HTR-8/SVneo (cell line): ENCODE results near the gene OTOR.
A peak's percentile ranks its signal among the peaks of the same experiment; 100 is the strongest.

Experiments
- DNase-seq: peaks from one replicate; pipeline ENCODE4 v3.0.0; 2011; ENCODE audit warnings: low spot score, mixed read lengths; ENCODE audit not compliant: insufficient read length
- FAIRE-seq: peaks from 2 replicates; lab custom pipeline; 2011; peaks lifted over from hg19 to GRCh38; lab: Jason Lieb, UNC

The OTOR gene, protein sequence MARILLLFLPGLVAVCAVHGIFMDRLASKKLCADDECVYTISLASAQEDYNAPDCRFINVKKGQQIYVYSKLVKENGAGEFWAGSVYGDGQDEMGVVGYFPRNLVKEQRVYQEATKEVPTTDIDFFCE

DNA sequence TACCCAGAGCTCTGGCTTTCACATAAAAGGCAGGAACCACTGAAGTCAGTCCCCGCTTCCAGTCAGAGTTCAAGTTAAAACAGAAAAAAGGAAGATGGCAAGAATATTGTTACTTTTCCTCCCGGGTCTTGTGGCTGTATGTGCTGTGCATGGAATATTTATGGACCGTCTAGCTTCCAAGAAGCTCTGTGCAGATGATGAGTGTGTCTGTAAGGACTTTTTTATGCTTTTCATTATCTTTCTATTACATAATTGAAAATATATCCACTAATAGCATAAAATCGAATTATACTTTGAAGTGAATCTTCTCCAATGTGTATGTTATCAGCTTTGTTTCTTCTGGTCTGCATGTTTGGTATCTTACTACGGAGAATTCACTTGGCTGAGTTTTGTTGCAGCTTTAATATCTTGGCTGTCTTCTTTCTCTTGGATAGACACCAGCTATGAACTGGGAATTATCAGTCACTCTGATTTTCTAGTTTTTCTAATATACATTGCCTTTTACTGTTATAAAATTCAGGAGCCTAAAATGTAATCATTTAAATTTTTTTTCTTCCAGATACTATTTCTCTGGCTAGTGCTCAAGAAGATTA lies at the start of gene OTOR:
Gene OTOR (plus strand): TSS at position 51 of the 593 bp plus-strand sequence. CDS start 44 bp downstream, at position 95.
- DNase-seq (no peak), FAIRE-seq (no peak)

DNA sequence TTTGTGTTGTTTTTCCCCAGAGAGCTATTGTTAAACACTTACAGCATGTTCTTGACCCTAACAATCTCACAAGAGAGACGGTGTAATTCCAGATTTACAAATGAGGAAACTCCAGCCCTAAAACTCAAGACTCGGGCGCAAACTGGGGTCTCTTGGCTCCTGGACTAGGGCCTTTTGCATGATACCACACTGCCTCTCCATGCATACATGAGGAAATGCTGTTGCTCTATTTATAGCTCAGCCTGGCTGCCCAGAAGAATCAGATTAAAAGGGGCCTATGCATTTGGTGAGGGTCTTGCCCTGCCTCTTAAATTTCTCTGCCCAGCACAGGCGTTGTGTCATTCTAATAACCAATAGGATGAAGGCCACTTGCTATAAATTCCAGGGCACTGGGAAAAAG lies 48.9 kb upstream of the OTOR start:
- DNase-seq = no peak
- no peak for FAIRE-seq

DNA sequence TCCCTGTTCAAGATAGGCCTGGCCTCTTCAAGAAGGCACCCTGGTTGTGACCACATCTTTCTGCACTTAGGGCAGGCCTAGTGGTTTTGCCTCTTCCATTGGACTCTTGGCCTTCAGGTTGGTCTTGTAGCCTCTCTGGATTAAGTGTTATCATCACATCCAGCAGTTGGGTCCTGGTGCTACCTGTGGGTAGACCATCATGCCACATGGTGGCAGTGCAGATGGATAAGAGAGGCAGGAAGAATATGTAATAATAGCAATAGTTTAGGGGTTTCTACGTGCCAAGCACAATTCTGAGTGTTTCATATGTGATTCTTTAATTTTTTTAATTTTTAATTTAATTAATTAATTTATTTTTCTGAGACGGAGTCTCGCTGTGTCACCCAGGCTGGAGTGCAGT lies 46.9 kb upstream of the OTOR start:
- no peak for DNase-seq
- FAIRE-seq = no peak

DNA sequence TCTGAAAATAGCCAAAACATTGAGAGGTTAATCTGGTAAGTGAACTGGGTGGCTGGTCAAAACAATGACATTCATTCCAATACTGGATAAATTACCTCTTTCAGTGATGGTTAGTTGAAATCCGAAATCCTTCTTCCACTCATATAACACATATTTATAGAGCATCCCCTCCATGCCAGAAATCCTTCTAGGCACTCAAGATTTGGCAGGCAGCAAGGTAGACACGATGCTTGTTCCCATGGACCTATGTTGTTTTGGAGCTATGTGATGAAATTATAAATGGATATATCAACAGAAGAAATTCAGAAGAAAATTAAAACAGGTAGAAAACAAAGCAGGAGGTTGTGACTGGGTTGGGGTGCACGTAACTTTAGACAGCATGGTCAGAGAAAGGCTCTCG lies 44.6 kb upstream of the OTOR start:
- DNase-seq = no peak
- no peak for FAIRE-seq

DNA sequence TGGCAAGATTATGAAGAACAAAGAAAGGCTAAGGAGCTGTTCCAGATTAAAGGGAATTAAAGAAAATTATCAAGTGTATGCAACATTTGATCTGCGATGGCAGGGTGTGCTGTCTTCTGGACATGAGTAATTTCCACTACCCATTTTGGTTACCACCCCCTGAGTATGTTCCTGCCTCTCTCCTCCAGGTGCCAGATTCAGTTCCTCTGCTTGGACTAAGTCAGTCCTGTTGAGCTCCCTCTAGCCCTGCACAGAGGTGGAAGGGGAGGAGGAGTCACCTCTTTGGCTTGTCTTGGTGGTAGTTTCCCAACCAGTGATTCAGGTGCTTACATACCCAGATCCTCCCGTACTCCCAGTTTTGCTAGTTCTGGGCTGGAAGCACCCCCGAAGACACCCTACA lies 40.5 kb upstream of the OTOR start:
- DNase-seq (no peak), FAIRE-seq (no peak)

DNA sequence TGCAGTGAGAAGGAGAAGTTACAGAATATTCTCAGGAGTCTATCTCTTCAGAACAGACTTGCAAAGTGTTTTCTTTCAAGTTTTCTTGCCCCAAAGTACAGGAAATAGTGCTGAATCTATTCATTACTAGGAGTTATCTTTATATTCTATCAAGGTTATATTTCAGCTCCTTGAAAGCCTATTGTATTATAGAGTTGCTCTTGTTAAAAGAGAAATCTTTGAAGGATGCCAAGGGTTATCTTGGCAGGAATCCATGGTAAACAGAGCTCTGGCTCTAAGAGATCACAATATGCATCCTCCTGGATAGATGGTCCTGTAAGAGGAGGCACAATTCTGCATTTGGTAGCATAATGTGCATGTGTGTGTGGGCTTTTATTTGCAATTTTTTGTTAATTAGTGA lies 39.6 kb upstream of the OTOR start:
- DNase-seq (no peak), FAIRE-seq (no peak)

DNA sequence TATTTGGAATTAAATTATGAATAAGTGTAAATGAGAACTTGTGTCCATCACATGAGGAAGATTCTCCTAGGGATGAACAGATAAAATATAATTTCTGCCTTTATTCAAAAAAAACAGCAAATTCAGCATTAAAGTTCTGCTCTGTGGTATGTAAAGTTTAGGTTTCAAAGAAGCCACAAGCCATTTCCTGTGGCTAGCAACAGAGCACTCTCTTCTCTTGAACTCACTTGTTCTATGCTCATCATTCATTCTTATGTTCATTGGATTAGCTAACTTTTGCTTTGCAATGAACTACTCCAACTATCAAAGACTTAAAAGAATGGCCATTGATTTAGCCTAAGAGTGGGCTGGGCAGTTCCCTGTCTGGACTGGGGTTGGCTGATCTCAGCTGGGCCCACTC lies 39.1 kb upstream of the OTOR start:
- FAIRE-seq (no peak), DNase-seq (no peak)

DNA sequence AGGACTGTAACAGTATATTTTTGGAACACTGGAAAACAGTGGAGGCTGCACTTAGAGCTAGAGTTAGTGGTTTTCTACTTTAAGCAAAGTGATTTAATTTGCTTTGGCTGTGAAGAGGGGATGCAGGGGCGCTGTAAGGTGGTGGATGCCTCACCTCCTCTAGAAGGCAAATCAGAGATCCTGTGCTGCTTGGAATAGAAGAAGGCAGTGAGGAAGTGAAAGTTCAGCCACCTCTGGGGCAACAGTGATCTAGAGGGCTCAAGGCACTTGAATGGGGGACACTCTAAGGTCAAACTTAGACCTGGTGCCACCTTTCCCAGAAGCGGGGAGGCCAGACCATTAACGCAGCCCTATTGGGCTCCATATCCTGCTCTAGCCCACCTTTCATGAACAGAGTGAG lies 37.4 kb upstream of the OTOR start:
- FAIRE-seq = no peak

DNA sequence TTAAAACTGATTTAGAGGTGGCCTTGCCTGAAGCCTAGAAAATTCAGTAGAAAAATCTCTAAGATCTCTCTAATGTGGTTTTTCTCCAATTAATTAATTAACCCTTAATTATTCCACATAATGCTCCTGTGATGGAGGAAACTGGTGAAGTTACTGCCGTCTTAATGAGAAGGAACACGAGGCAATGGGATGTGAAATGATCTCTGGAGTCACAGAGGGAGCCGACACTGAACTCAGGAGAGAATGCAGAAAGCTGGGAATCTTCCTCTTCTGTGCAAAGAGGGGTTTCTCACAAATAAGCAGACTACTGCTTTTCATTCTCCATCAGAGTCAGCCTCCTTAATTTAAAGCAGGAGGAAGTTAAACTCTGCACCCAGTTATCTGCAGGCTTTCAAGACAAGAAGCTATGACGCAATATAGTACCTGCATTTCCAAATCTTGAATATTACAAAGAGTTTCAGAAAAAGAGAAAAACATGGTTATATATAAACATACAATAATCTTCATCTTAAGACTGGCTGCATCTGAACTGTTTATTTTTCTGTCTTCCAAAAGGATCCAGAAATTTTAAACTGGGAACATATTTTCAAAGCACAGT lies 36.4 kb upstream of the OTOR start:
- DNase-seq (no peak), FAIRE-seq (no peak)

More for the DNA sequence above, 37.4 kb upstream of the OTOR start:
- DNase-seq = no peak

DNA sequence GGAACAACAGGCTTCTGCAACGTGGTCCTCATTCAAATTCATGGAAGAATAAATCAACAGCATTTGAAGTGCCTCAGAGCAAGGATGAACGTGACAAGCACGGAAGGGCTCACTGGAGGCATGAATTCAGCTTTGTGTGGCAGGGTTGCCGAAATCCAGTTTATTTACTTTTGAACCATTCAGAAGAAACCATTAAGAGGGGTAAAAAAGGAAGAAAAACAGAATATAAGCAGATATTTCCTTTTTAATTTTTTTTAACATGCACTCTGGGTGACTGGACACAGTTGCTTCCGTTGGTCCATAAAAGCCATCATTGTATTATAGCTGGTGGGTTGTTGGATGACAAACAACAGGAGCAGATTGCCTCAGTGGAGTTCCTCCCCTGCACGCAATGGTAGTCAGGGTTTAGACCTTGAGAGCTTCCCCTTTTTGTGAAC lies 35.6 kb upstream of the OTOR start:
- no peak for FAIRE-seq
- no peak for DNase-seq

DNA sequence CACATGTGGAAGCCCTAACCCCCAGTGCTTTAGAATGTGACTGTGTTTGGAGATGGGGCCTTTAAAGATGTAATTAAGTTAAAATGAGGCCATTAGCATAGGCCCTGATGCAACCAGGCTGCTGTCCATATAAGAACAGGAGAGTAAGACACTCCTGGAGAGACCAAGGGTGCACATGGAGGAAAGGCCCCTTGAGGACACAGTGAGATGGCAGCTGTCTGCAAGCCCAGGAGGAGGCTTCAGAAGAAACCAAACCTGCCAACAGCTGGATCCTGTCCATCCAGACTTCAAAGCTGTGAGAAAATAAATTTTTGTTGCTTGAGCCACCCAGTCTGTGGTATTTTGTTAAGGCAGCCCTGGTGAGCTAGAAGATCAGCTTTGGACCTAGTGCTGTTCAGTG lies 35.1 kb upstream of the OTOR start:
- FAIRE-seq (no peak), DNase-seq (no peak)

DNA sequence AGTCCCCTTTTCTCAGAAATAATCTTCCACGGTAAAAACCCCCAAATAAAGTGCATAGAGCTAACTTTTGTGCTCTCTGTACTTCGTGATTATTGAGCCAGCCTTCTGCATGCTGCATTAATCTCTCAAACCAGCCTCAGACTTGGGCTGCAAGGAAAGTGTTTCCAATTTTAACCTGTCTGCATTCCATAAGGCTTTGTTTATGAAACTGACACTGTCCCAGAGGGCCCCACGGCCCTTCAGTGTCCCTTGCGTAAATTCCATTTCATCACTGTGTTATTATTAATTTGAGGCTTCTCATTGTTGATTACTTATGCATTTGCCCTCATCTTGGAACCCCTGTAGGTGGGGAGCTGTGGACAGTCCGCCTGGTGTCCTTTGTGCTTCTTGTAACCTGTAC lies 33.9 kb upstream of the OTOR start:
- FAIRE-seq = no peak
- DNase-seq = no peak

DNA sequence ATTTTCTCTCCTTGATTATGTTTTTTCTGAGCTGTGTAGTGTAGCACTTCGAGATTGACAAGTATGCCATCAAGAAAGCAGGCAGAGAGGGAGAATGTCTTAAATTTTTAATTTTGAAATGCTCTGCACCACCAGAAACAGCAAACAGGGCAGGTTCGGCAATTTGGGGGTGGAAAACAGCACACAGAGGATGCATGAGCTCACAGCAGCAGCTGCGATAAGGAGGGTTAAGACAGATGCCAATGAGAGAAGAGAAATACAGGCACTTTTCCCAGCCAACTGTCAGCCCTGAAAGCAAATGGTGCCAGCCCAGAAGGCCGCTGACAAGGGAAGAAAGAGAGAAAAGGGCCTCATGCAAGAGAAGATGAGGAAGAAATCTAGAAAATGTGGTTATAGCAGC lies 33.4 kb upstream of the OTOR start:
- FAIRE-seq (no peak), DNase-seq (no peak)

DNA sequence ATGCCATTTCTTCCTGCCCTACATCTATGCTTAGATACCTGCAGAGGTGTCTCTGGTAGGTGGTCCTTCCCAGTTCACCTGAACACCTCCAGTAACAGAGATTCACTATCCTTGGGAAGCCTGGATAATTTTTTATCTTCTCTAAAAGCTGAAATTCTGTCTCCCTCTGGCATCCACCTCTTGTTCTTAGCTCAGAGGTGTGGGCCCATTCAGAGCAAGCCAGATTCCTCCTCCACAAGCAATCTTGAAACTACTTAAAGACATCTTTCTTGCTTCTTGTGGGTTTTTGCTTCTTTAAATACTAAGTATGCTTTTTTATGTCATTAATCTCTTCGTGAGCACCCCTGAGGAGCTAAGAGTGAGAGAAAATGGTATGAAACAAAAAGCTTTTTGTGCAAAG lies 28.7 kb upstream of the OTOR start:
- FAIRE-seq = no peak
- no peak for DNase-seq

DNA sequence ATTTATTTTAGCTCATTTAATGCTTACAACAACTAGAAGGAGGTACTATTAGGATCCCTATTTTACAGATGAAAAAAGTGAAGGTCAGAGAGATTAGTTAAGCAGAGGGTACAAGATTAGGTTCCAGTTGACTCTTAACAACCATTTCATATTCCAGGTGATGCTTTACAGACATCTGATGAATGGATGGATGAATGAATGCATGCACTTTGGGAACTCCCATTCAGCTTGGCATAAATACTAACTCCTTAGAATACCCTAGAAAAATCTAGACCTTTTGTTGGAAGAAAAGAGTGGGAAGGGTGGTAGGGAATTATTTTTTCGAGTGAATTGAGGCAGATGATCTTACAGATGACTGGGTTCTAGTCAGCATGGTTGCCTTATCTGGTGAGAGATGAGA lies 19.1 kb upstream of the OTOR start:
- DNase-seq (no peak), FAIRE-seq (no peak)

DNA sequence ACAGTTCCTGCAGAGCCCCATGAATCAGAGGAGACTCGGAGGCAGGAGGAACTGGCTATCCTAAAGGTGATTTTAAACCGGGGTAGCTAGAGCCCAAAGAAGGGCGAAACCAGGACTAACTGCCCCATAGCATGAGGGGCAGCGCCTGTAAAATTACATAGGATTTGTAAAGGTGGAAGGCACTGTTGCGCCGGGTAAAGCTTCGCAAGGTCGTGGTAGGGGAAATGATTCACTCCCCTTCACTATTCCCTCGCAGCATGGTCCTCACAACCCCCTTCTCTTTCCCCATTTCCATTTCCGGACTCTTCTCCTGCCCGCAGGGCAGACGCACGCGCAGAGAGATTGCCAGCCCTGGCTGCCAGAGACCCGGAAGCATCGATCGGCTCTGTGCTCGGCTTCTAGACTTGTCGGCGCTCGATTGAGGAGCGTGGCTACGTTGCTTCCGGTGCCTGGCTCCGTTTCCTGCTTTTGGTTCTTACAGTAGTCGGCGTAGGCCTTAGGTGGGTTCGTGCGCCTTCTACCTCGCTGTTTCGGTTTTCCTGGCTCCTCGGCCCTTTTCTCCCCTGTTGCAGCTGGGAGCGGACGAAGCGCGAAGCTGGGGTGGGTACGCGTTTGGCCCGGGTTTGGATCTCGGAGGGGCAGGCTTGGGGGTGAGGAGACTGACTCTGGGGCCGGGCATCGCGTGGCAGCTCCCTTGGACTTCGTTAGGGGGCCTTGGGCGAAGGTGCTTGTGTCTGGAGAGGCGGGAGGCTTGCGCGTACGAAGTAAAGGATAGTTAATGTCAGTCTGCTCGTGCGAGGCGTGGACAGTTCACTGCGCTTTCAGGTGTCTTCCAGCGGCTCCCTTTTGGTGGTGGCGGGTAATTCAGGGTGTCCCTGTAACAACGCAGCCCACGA lies 18.3 kb upstream of the OTOR start, which contains the start of gene SNRPB2:
Gene SNRPB2 (plus strand): TSS at position 462 of the 896 bp plus-strand sequence. CDS start 1,677 bp downstream, outside the sequence.
- DNase-seq = peak; percentile 88
- FAIRE-seq = peak; percentile 70

DNA sequence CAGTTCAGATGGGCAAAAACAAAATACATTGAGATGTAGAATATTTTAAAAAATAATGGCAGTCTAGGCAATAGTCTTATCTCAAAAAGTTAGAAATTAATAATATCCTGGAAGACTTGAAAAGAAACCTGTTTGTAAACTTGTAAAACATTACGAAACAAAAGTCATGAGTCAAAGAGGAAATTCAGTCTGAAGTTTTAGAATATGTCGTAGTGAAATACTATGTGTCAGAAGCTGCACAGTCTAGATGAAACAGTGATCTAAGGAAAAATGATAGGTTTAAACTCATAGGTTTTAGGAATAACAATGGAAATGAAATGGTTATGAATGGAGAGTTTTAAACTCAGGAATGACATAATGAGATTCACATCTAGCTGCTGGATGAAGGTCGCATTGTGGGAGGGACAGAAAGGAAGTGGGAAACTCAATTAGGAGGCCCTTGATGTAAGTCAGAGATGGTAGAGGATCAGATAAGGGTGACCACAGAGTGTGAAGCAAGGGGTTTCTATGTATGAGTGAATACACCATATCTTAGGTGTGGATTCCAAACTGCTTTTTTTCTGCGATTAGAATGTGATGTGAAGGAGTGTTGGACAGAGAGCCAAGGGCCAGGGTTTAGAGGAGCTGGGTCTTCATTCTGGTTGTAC lies 15.5 kb upstream of the OTOR start:
- FAIRE-seq (no peak), DNase-seq (no peak)

DNA sequence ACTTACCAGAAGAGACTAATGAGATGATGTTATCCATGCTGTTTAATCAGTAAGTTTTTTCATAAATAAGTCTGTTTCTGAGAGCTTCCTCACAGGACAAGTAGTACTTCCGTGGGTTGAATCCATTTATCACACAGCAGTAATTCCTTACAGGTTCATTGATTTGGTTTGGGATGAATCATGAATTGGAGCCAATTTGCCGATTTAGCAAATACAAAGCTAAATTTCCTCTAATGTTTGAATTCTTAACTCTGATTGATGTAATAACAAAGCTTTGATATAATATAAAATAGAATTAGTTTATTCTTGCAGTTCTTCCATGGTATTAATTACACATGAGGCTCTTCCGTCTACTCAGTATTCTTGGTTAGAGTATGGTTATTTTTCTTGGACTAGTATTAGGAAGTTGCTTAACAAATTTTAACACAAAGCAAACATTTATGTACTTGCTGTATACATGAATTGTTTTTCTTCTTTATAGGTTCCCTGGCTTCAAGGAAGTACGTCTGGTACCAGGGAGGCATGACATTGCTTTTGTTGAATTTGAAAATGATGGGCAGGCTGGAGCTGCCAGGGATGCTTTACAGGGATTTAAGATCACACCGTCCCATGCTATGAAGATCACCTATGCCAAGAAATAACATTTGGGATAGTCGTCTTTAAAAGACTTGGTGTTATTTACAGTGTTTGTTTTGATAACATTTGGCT lies 7.6 kb upstream of the OTOR start:
- DNase-seq (no peak), FAIRE-seq (no peak)

DNA sequence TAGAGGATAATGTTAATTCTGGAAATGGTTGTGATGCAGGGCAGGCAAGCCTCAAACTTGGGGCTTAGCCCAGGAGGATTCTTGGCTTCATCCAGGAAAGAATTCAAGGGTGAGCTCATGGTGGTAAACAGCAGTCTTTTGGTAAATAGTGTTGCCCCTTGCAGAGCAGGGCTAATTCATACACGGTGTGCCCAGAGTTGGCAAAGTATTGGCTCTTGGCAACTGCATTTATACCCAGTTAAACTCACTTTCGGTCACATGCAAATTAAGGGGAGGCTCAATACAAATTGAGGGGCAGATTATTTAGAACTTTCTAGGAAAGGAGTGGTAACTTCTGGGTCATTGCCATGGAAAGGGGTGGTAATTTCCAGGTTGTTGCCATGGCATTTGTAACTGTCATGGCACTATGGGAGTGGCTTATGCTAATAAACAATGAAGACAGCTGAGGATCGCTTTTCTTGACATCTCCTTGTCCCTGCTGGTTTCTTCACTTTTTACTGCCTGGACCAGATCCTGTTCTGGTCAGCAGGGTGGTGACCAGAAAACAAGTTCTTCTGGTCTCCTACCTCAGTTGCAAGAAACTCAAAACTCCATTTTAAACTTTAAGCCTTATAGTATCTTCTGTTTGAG lies 3.9 kb upstream of the OTOR start:
- DNase-seq (no peak), FAIRE-seq (no peak)
